Trophoblast cell (in vitro differentiated cells and primary cell): ENCODE data around the gene EPHB2.

Experiments used
- DNase-seq, 2 donors: peaks; one replicate each; pipeline ENCODE4 v3.0.0-alpha.2; 2016
- H2AFZ ChIP-seq: 2 replicates; pipeline ENCODE4 v1.6.1; 2013; ENCODE audit warnings: low read length, moderate library complexity, mild to moderate bottlenecking; ENCODE audit not compliant: insufficient read depth, poor library complexity
- H2AK5ac ChIP-seq: 2 replicates; pipeline ENCODE4 v1.6.1; 2013; ENCODE audit warnings: mild to moderate bottlenecking, low read length
- H2BK120ac ChIP-seq: 2 replicates; pipeline ENCODE4 v1.6.1; 2013; ENCODE audit warnings: low read length, mild to moderate bottlenecking, moderate library complexity; ENCODE audit not compliant: insufficient read depth, poor library complexity
- H2BK12ac ChIP-seq: 2 replicates; pipeline ENCODE4 v1.6.1; 2013; ENCODE audit warnings: mild to moderate bottlenecking, low read length, moderate library complexity
- H2BK5ac ChIP-seq: 2 replicates; pipeline ENCODE4 v1.6.1; 2013; ENCODE audit warnings: low read length, low read depth, moderate library complexity, mild to moderate bottlenecking; ENCODE audit not compliant: poor library complexity
- H3K14ac ChIP-seq: 2 replicates; pipeline ENCODE4 v1.6.1; 2013; ENCODE audit warnings: mild to moderate bottlenecking, low read length
- H3K18ac ChIP-seq: 2 replicates; pipeline ENCODE4 v1.6.1; 2013; ENCODE audit warnings: mild to moderate bottlenecking, low read length
- H3K23ac ChIP-seq: 2 replicates; pipeline ENCODE4 v1.6.1; 2013; ENCODE audit warnings: low read length
- H3K27ac ChIP-seq: 2 replicates; pipeline ENCODE4 v1.5.1; 2013; ENCODE audit warnings: low read depth, mild to moderate bottlenecking, inconsistent platforms, low read length, moderate library complexity
- H3K27me3 ChIP-seq: 2 replicates; pipeline ENCODE4 v1.6.1; 2013; ENCODE audit warnings: inconsistent platforms, mild to moderate bottlenecking, low read length, moderate library complexity; ENCODE audit not compliant: insufficient read depth
- H3K36me3 ChIP-seq, 2 experiments: 1 replicate in 1 of 2; 2 replicates in 1 of 2; pipeline ENCODE4 v1.6.1; 2013; ENCODE audit warnings: low read length in 2 of 2, mild to moderate bottlenecking in 2 of 2, moderate library complexity in 1 of 2; ENCODE audit not compliant: insufficient read depth in 2 of 2, control insufficient read depth in 1 of 2
- H3K4ac ChIP-seq: 2 replicates; pipeline ENCODE4 v1.6.1; 2013; ENCODE audit warnings: low read depth, mild to moderate bottlenecking, low read length, moderate library complexity
- H3K4me1 ChIP-seq, 2 experiments: 1 replicate in 1 of 2; 2 replicates in 1 of 2; pipeline ENCODE4 v1.6.1; 2013; ENCODE audit warnings: low read length in 2 of 2, mild to moderate bottlenecking in 2 of 2, moderate library complexity in 1 of 2; ENCODE audit not compliant: insufficient read depth in 2 of 2, control insufficient read depth in 1 of 2
- H3K4me2 ChIP-seq: 2 replicates; pipeline ENCODE4 v1.6.1; 2013; ENCODE audit warnings: inconsistent platforms, mild to moderate bottlenecking, low read length, moderate library complexity
- H3K4me3 ChIP-seq: 2 replicates; pipeline ENCODE4 v1.5.1; 2013; ENCODE audit warnings: mild to moderate bottlenecking, low read depth, low read length, inconsistent platforms
- H3K79me1 ChIP-seq: one replicate; pipeline ENCODE4 v1.6.1; 2013; ENCODE audit warnings: low read length
- H3K79me2 ChIP-seq: 2 replicates; pipeline ENCODE4 v1.6.1; 2013; ENCODE audit warnings: low read length, mild to moderate bottlenecking; ENCODE audit not compliant: control insufficient read depth, insufficient read depth, poor library complexity
- H3K9ac ChIP-seq: 2 replicates; pipeline ENCODE4 v1.6.1; 2013; ENCODE audit warnings: mild to moderate bottlenecking, low read length
- H3K9me3 ChIP-seq: 2 replicates; pipeline ENCODE4 v1.6.1; 2013; ENCODE audit warnings: low read depth, mild to moderate bottlenecking, control low read depth, inconsistent platforms, low read length; ENCODE audit not compliant: insufficient read depth
- H4K12ac ChIP-seq: 2 replicates; pipeline ENCODE4 v1.6.1; 2013; ENCODE audit warnings: low read depth, mild to moderate bottlenecking, low read length, moderate library complexity
- H4K8ac ChIP-seq: 2 replicates; pipeline ENCODE4 v1.6.1; 2013; ENCODE audit warnings: low read depth, mild to moderate bottlenecking, low read length, moderate library complexity
- H4K91ac ChIP-seq: one replicate; pipeline ENCODE4 v1.6.1; 2013; ENCODE audit warnings: low read depth, mild to moderate bottlenecking, low read length, moderate library complexity
- WGBS: extraction: QIAGEN DNeasy Blood & Tissue Kit; methylation state at CpG from one replicate; pipeline ENCODE4 v1.1.7; 2013; ENCODE audit warnings: missing lambda C conversion rate; ENCODE audit not compliant: insufficient read length, insufficient coverage; ENCODE audit errors: extremely low coverage; 5-methylcytosine and 5-hydroxymethylcytosine counted together

EPHB2 gene

DNA sequence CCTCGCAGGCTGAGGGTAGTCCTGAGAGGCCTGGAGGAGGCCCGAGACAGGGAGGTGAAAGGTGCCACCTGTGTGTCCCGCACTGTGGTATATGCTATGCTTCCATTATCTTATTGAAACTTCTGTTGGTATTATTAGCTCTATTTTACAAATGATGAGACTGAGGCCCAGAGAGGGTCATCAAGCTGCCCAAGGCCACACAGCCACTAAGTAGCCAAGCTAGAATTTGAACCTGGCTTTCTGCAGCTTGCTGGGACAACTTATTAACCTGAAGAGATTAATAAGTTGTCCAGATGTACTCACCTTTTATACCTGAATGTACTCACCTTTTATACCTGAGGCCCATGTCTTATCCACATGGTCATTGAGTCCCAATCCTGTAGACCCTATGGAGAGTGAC lies 83.0 kb downstream of the EPHB2 start:
- no CpG with 5 or more reads among the region's 3 CpGs for WGBS
- H2AK5ac ChIP-seq, result no peak overlapping the region
- H3K18ac ChIP-seq, result no peak overlapping the region
- peaks cover 15 to 23% of the 10 kb centered on the region in 2 experiments for H3K4me1 ChIP-seq
- H3K79me1 ChIP-seq, result peaks cover 4% of the 10 kb centered on the region
- H4K91ac ChIP-seq, result no peak overlapping the region
- H3K36me3 ChIP-seq, result no peaks in the 10 kb centered on the region
- H3K9me3 ChIP-seq, result no peaks in the 10 kb centered on the region
- H3K23ac ChIP-seq, result no peak overlapping the region
- H3K4me2 ChIP-seq, result no peak overlapping the region
- no peak overlapping the region for H2AFZ ChIP-seq
- H3K79me2 ChIP-seq, result no peaks in the 10 kb centered on the region
- H3K9ac ChIP-seq, result no peak overlapping the region
- H2BK120ac ChIP-seq, result no peak overlapping the region
- no peak overlapping the region for H2BK5ac ChIP-seq
- no peak overlapping the region for H3K14ac ChIP-seq
- no peak overlapping the region for H4K8ac ChIP-seq
- no peak overlapping the region for H3K4me3 ChIP-seq
- H2BK12ac ChIP-seq, result no peak overlapping the region
- no peak for DNase-seq
- H3K27me3 ChIP-seq, result no peaks in the 10 kb centered on the region
- H4K12ac ChIP-seq, result no peak overlapping the region
- H3K4ac ChIP-seq, result no peak overlapping the region
- H3K27ac ChIP-seq, result no peak overlapping the region

DNA sequence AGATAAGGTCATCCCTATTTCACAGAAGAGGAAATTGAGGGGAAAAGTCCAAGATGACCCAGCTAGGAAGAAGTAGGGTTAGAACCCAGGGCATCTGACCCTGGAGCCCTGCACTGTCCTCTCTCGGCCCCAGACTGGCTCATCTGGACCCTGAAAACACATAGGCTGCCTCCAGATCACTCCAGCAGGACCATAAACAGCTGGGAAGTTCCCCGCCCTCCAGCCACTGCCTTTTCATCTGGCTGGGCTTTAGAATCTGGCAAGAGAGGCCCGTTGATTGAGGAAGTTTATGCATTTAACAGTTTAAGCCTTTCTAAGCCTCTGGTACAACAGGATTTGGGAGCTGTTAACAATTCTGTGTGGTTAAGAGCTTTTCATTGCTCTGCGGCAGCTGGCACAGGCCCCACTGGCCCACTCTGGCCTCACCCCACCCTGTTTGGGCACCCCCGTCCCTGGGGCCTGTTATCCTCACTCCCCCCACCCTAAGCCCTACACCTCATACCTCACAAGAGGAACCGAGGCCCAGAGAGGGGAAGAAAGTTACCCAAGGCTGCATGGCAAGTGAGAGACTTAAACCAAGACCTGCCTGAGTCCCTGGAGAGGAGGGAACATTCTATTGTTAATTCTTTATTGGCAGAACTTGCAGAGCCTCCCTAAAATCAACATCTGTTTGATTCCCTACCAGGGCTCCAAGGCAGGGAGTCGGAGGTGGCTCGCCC lies 84.2 kb downstream of the EPHB2 start:
- WGBS, result no CpG with 5 or more reads among the region's 8 CpGs
- Histone ChIP-seq H3K4ac (no peak overlapping the region), H2AK5ac (no peak overlapping the region), H2AFZ (no peak overlapping the region), H3K4me3 (no peak overlapping the region), H3K9me3 (no peaks in the 10 kb centered on the region), H3K9ac (no peak overlapping the region), H2BK5ac (no peak overlapping the region), H3K79me1 (peaks cover 1% of the 10 kb centered on the region), H4K91ac (no peak overlapping the region), H4K8ac (no peak overlapping the region), H4K12ac (no peak overlapping the region), H3K18ac (no peak overlapping the region), H3K79me2 (no peaks in the 10 kb centered on the region), H3K36me3 (no peaks in the 10 kb centered on the region), H3K14ac (no peak overlapping the region), H3K27ac (no peak overlapping the region), H3K4me1 (peaks cover 9 to 15% of the 10 kb centered on the region in 2 experiments), H3K23ac (no peak overlapping the region), H2BK120ac (no peak overlapping the region), H3K4me2 (no peak overlapping the region), H3K27me3 (no peaks in the 10 kb centered on the region), H2BK12ac (no peak overlapping the region)
- DNase-seq, result no peak

DNA sequence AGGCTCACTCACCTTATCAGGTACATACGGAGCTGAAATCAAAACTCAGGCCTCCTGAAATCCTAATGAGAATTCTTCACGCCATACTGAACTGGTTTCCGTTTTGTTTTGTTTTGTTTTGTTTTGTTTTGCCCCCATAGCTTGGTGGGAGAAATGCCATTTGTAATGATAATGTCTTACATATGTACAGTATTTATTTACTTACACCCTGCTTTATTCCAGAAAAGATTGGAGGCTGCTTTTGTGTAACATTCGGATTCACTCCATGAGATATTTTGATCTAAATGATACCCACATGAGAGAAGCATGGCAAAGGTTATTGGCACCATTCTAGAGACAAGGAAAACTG lies 84.7 kb downstream of the EPHB2 start:
- H3K9ac ChIP-seq, result no peak overlapping the region
- no peak overlapping the region for H2BK5ac ChIP-seq
- no peaks in the 10 kb centered on the region for H3K79me1 ChIP-seq
- H2AK5ac ChIP-seq, result no peak overlapping the region
- H3K4me2 ChIP-seq, result no peak overlapping the region
- no CpG with 5 or more reads among the region's 4 CpGs for WGBS
- H3K79me2 ChIP-seq, result no peaks in the 10 kb centered on the region
- H4K12ac ChIP-seq, result no peak overlapping the region
- no peak overlapping the region for H2AFZ ChIP-seq
- no peaks in the 10 kb centered on the region for H3K36me3 ChIP-seq
- H4K91ac ChIP-seq, result no peak overlapping the region
- H4K8ac ChIP-seq, result no peak overlapping the region
- no peaks in the 10 kb centered on the region for H3K27me3 ChIP-seq
- no peak overlapping the region for H3K4ac ChIP-seq
- H2BK120ac ChIP-seq, result no peak overlapping the region
- H3K23ac ChIP-seq, result no peak overlapping the region
- H3K9me3 ChIP-seq, result peaks cover 2% of the 10 kb centered on the region
- H3K14ac ChIP-seq, result no peak overlapping the region
- DNase-seq, result no peak
- no peak overlapping the region for H3K27ac ChIP-seq
- no peak overlapping the region for H2BK12ac ChIP-seq
- H3K4me1 ChIP-seq, result peaks cover 6 to 12% of the 10 kb centered on the region in 2 experiments
- no peak overlapping the region for H3K18ac ChIP-seq
- H3K4me3 ChIP-seq, result no peak overlapping the region

DNA sequence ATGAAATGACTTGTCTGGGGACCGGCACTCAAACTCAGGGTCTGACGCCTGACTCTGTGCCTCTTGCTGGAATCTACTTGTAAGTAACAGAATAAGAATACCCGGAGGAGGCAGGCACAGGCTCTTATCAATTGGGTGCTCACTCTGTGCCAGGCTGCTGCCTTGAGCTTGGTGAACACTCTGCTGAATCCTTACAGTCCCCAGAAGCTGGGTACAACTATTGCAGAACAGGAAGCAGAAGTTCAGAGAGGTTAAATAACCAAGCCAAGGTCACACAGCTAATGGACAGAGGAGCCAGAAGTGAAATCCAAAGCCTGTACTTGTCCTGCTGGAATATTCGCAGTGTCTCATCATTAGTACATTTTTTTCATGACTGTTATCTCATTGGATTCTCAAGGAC lies 86.0 kb downstream of the EPHB2 start:
- Histone ChIP-seq H3K4me3 (no peak overlapping the region), H2AK5ac (no peak overlapping the region), H3K9ac (no peak overlapping the region), H3K18ac (no peak overlapping the region), H3K9me3 (peaks cover 5% of the 10 kb centered on the region), H2AFZ (no peak overlapping the region), H3K27ac (no peak overlapping the region), H3K4me1 (peaks cover 2 to 7% of the 10 kb centered on the region in 2 experiments), H3K79me2 (no peaks in the 10 kb centered on the region), H4K91ac (no peak overlapping the region), H3K4me2 (no peak overlapping the region), H3K14ac (no peak overlapping the region), H3K23ac (no peak overlapping the region), H2BK12ac (no peak overlapping the region), H4K12ac (no peak overlapping the region), H2BK120ac (no peak overlapping the region), H3K79me1 (no peaks in the 10 kb centered on the region), H3K4ac (no peak overlapping the region), H2BK5ac (no peak overlapping the region), H3K36me3 (no peaks in the 10 kb centered on the region), H3K27me3 (no peaks in the 10 kb centered on the region), H4K8ac (no peak overlapping the region)
- peak in 1 of 2 donors; percentile 39 for DNase-seq
- WGBS, result no CpG with 5 or more reads among the region's 4 CpGs
